Lower leg skin (tissue), 4 donors: ENCODE results near the gene DICER1. TPM values are rescaled to one million over a fixed set of nuclear protein-coding genes. Genes with fewer than 3 reads are reported as not detected.

Experiments used
- DNase-seq, 2 donors: peaks; one replicate each; pipeline ENCODE4 v3.0.0-alpha.2; 2019; ENCODE audit warnings: low spot score in 2 of 2
- H3K4me3 ChIP-seq: fragments of 200-600 bp; sonication (generic); 2 replicates; pipeline ENCODE4 v1.5.1; 2017; ENCODE audit warnings: mild to moderate bottlenecking, low read depth; ENCODE audit not compliant: poor library complexity, severe bottlenecking
- CTCF ChIP-seq, 3 donors: fragments of 450-650 bp; IDR thresholded peaks; one replicate each; pipeline ENCODE4 v1.5.1; 2016; ENCODE audit warnings: antibody characterized with exemption in 3 of 3, mild to moderate bottlenecking in 3 of 3, moderate library complexity in 2 of 3
- POLR2A ChIP-seq, 2 donors: fragments of 450-650 bp; IDR thresholded peaks; one replicate each; pipeline ENCODE4 v1.6.1; 2016 to 2017; ENCODE audit warnings: antibody characterized with exemption in 2 of 2, mild to moderate bottlenecking in 1 of 2, moderate library complexity in 1 of 2
- WGBS, 2 donors: methylation state at CpG; one replicate each; pipeline ENCODE4 v1.1.5; 2018; 5-methylcytosine and 5-hydroxymethylcytosine counted together
- intact Hi-C: fragments of 100-400 bp; cut with DNase I; formaldehyde crosslinking; loops from one replicate; pipeline ENCODE4 v1.15.0; 2023; ENCODE audit warnings: low total_unique reads
- total RNA-seq, 4 donors: library from RNA; depleted of rRNA; stranded (reverse); fragments of >200 nt; gene quantifications; one replicate each; pipeline ENCODE4 v1.1.0, GENCODE V29; 2016

The DICER1 gene
- total RNA-seq, 4 donors from 2014 or later: 32.8 to 70.4 (median 45.0) TPM

GRCh38 chr14:95199298-95199983, 42.1 kb upstream of the DICER1 start:
- no peak overlapping the region for H3K4me3 ChIP-seq
- DNase-seq: no peak
- intact Hi-C loops: no loop called here
- 72 to 85% methylated on average over 8 of the region's 8 CpGs for WGBS, 2 donors
- TF ChIP-seq CTCF (IDR thresholded peaks at IDR 0.05): no peak
- TF ChIP-seq POLR2A (IDR thresholded peaks at IDR 0.05): no peak

- WGBS, 2 donors: 93 to 95% methylated on average over 9 of the region's 9 CpGs
- H3K4me3 ChIP-seq: no peak overlapping the region
- intact Hi-C loops: no loop called here
- no peak for DNase-seq
- TF ChIP-seq CTCF (IDR thresholded peaks at IDR 0.05) (no peak), POLR2A (IDR thresholded peaks at IDR 0.05) (no peak)
Observed at GRCh38 chr14:95198320-95198719, 41.0 kb upstream of the DICER1 start.

GRCh38 chr14:95197551-95197950, 40.2 kb upstream of the DICER1 start:
- DNase-seq: no peak
- intact Hi-C loops: no loop called here
- TF ChIP-seq POLR2A (IDR thresholded peaks at IDR 0.05) (no peak), CTCF (IDR thresholded peaks at IDR 0.05) (no peak)
- WGBS, 2 donors: 64 to 67% methylated on average over 8 of the region's 8 CpGs
- no peak overlapping the region for H3K4me3 ChIP-seq

- 88 to 91% methylated on average over 2 of the region's 2 CpGs for WGBS, 2 donors
- no peak for TF ChIP-seq POLR2A (IDR thresholded peaks at IDR 0.05)
- TF ChIP-seq CTCF (IDR thresholded peaks at IDR 0.05): no peak
Observed at GRCh38 chr14:95196826-95197545, 39.7 kb upstream of the DICER1 start.

GRCh38 chr14:95196268-95196667, 38.9 kb upstream of the DICER1 start:
- no peak for TF ChIP-seq CTCF (IDR thresholded peaks at IDR 0.05)
- no peak for TF ChIP-seq POLR2A (IDR thresholded peaks at IDR 0.05)
- intact Hi-C loops: no loop called here
- no peak for DNase-seq
- WGBS, 2 donors: 48 to 49% methylated on average over 5 of the region's 5 CpGs
- no peak overlapping the region for H3K4me3 ChIP-seq

More at GRCh38 chr14:95196826-95197545, 39.7 kb upstream of the DICER1 start:
- DNase-seq: no peak
- intact Hi-C loops: no loop called here
- H3K4me3 ChIP-seq: no peak overlapping the region
